ENCODE data around the gene HSPA4. TPM values are rescaled to one million over a fixed set of nuclear protein-coding genes. Genes with fewer than 3 reads are reported as not detected.

HSPA4 gene
- total and polyA plus RNA-seq, 7 donors, result 41.2 to 154 (median 108) TPM

DNA sequence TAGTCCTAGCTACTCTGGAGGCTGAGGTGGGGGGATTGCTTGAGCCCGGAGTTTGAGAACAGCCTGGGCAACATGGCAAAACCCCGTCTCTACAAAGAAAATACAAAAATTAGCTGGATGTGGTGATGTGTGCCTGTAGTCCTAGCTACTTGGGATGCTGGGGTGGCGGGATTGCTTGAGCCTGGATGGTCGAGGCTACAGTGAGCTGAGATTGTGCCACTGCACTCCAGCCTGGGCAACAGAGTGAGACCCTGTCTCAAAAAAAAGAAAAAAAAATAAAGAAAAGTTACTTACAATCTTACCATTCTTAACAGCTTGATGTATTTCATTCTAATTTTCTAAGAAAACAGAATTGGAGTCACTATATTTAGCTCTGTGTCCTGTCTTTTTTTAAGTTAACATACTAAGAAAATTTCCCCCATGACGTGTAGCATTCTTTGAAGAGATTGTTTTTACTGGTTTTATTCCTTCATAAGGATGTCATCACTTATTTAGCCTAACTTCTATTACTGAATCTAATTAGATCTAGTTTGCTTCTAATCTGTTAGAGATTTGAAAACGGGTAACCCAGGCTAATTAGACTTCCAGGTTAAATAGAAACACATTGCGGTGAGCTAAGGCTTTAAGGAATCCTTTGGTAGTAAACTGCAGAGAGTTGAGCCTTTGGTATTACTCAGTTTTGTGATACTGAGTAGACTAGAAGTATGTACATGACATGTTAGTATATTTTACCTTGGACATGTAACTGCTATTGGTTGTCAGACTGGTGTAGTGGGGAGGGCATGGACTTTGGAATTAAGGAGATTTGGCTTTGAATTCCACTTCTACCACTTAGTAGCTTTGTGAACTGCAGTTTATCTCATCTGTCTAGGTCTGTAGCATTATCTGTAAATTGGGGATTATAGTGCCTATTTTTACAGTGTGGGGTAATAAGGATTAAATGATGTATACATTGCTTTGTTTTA lies 24.0 kb downstream of the HSPA4 start:
- no peak for DNase-seq
- no peak for ATAC-seq
- no peaks in the 10 kb centered on the region for H3K27me3 ChIP-seq (ENCODE audit: insufficient read depth in 3 of 3, low read length in 2 of 3)
- 85 to 88% (median 86%) methylated on average over 7 of the region's 7 CpGs for WGBS, 3 donors
- H3K36me3 ChIP-seq (ENCODE audit: insufficient read depth in 1 of 2, low read depth in 1 of 2), result peaks cover 10 to 81% of the 10 kb centered on the region in 2 donors
- no peak overlapping the region for H3K27ac ChIP-seq
- intact Hi-C loops (cut with DNase I), result loop anchor here in 1 of 2 donors (10.0 kb wide), 1 partner anchor 191 kb away; no protein-coding TSS in a partner anchor
- H3K9me3 ChIP-seq, result no peaks in the 10 kb centered on the region
- TF ChIP-seq, protein P1, sequence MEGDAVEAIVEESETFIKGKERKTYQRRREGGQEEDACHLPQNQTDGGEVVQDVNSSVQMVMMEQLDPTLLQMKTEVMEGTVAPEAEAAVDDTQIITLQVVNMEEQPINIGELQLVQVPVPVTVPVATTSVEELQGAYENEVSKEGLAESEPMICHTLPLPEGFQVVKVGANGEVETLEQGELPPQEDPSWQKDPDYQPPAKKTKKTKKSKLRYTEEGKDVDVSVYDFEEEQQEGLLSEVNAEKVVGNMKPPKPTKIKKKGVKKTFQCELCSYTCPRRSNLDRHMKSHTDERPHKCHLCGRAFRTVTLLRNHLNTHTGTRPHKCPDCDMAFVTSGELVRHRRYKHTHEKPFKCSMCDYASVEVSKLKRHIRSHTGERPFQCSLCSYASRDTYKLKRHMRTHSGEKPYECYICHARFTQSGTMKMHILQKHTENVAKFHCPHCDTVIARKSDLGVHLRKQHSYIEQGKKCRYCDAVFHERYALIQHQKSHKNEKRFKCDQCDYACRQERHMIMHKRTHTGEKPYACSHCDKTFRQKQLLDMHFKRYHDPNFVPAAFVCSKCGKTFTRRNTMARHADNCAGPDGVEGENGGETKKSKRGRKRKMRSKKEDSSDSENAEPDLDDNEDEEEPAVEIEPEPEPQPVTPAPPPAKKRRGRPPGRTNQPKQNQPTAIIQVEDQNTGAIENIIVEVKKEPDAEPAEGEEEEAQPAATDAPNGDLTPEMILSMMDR (IDR thresholded peaks at IDR 0.05), result no peak
- no peaks in the 10 kb centered on the region for H3K4me1 ChIP-seq
- no peak overlapping the region for H3K4me3 ChIP-seq

DNA sequence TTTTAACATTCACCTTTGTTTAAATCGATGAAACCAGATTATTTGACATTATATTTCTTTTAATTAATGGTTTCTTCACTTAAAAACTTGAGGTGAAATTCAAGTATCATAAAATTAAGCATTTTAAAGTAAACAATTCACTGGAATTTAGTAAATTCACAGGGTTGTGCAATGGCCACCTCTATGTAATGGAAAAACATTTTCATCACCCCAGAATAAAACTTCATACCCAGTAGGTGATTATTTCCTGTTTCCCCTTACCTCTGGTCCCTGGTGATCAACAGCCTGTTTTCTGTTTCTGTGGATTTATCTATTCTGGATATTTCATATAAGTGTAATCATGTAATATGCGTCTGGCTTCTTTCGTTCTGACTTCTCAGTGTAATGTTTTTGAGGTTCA lies 27.2 kb downstream of the HSPA4 start:
- no peak for ATAC-seq
- H3K36me3 ChIP-seq (ENCODE audit: insufficient read depth in 1 of 2, low read depth in 1 of 2), result peaks cover 5 to 78% of the 10 kb centered on the region in 2 donors

DNA sequence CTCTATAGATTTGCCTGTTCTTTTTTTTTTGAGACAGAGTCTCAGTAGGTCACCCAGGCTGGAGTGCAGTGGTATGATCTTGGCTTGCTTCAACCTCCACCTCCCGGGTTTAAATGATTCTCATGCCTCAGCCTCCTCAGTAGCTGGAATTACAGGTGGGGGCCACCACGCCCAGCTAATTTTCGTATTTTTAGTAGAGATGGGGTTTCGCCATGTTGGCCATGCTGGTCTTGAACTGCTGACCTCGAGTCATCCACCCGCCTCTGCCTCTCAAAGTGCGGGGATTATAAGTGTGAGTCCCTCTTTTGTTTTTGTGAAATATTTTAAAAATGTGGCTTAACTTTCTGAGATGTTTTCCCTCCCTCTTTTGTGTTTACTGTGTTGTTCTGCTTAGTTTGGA lies 29.2 kb downstream of the HSPA4 start:
- 86 to 92% (median 89%) methylated on average over 7 of the region's 7 CpGs for WGBS, 3 donors
- DNase-seq, result no peak
- Histone ChIP-seq H3K4me1 (no peaks in the 10 kb centered on the region), H3K27me3 (ENCODE audit: insufficient read depth in 3 of 3, low read length in 2 of 3) (no peaks in the 10 kb centered on the region), H3K36me3 (ENCODE audit: insufficient read depth in 1 of 2, low read depth in 1 of 2) (peaks cover 3 to 75% of the 10 kb centered on the region in 2 donors), H3K27ac (no peak overlapping the region), H3K9me3 (no peaks in the 10 kb centered on the region), H3K4me3 (no peak overlapping the region)
- TF ChIP-seq, protein P1 (IDR thresholded peaks at IDR 0.05), result no peak
- ATAC-seq, result no peak
- intact Hi-C loops (cut with DNase I), result no loop called here

More for the DNA sequence above, 27.2 kb downstream of the HSPA4 start:
- intact Hi-C loops (cut with DNase I), result loop anchor here in 1 of 2 donors (10.0 kb wide), 1 partner anchor 194 kb away; no protein-coding TSS in a partner anchor
- Histone ChIP-seq H3K9me3 (no peaks in the 10 kb centered on the region), H3K4me1 (no peaks in the 10 kb centered on the region), H3K4me3 (no peak overlapping the region), H3K27ac (no peak overlapping the region), H3K27me3 (ENCODE audit: insufficient read depth in 3 of 3, low read length in 2 of 3) (no peaks in the 10 kb centered on the region)
- DNase-seq, result no peak
- TF ChIP-seq, protein P1 (IDR thresholded peaks at IDR 0.05), result no peak
- WGBS, 3 donors, result 96 to 97% (median 96%) methylated on average over 3 of the region's 3 CpGs

DNA sequence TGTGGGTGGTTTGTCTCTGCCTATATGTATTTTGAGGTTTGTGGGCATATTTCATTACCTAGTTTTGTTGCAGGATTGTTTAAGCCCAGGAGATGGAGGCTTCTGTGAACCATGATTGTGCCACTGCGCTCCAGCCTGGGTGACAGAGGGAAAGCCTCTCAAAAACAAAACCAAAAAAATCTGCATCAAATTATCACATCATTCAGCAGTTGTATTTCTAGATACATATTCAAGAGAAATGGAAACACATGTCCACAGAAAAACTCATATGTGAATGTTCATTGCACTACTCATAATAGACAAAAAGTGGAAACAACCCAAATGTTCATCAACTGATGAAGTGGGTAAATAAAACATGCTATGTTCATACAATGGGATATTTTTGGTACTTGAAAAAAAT lies 29.9 kb downstream of the HSPA4 start:
- no peaks in the 10 kb centered on the region for H3K4me1 ChIP-seq
- TF ChIP-seq, protein P1 (IDR thresholded peaks at IDR 0.05), result no peak
- ATAC-seq (no peak), DNase-seq (no peak)
- no peak overlapping the region for H3K27ac ChIP-seq
- no peaks in the 10 kb centered on the region for H3K9me3 ChIP-seq
- H3K4me3 ChIP-seq, result no peak overlapping the region
- peaks cover 3 to 75% of the 10 kb centered on the region in 2 donors for H3K36me3 ChIP-seq (ENCODE audit: insufficient read depth in 1 of 2, low read depth in 1 of 2)
- WGBS, 3 donors, result 96 to 100% (median 98%) methylated on average over 1 of the region's 1 CpG
- intact Hi-C loops (cut with DNase I), result no loop called here
- no peaks in the 10 kb centered on the region for H3K27me3 ChIP-seq (ENCODE audit: insufficient read depth in 3 of 3, low read length in 2 of 3)

All from psoas muscle (tissue), 8 donors.